ENCODE data around the gene CYGB. TPM values are rescaled to one million over a fixed set of nuclear protein-coding genes. Genes with fewer than 3 reads are reported as not detected.
A peak's percentile ranks its signal among the peaks of the same experiment; 100 is the strongest.

CYGB gene
- total and polyA plus RNA-seq, 9 of the 15 experiments (the other 6 are each of a cell fraction or from before 2014, with no cell fraction given) = 0.08 to 0.95 (median 0.18) TPM; not detected in 5

GRCh38 chr17:76585649-76586593, 48.4 kb upstream of the CYGB start, which contains the start of gene ST6GALNAC2:
TSS of gene ST6GALNAC2 (minus strand) at chr17:76585860. CDS start at chr17:76585808, 52 bp downstream.
- H2AFZ ChIP-seq (ENCODE audit: low read depth, low read length) = peak within 1 kb of the TSS; percentile 40; the same call in 1 of the 2 replicates
- ChIA-PET POLR2A (interaction anchor here (0.6 kb wide), 2 partner anchors 8 to 19 kb away, joined by 3 to 5 read pairs; no protein-coding TSS in a partner anchor), CTCF (ENCODE audit: low intra/inter-chr PET ratio) (no interaction called here)
- intact Hi-C loops (cut with micrococcal nuclease) (no loop called here), in situ Hi-C loops (cut with MboI) (no loop called here)
- no peaks in the 10 kb centered on the region for H3K36me3 ChIP-seq (ENCODE audit: control insufficient read depth, insufficient read depth, low read length)
- H3K4me3 ChIP-seq = peak within 1 kb of the TSS; percentile 13; the same call in 1 of the 2 replicates
- H3K9ac ChIP-seq (ENCODE audit: insufficient read depth in 1 of 2, low read depth in 2 of 2, low read length in 2 of 2) = peak within 1 kb of the TSS in 1 of 2 experiments; percentile 68; a peak in 3 of 4 replicates
- no peaks in the 10 kb centered on the region for H3K9me3 ChIP-seq (replicated peaks; ENCODE audit: control insufficient read depth, insufficient read depth, low read depth, low read length)
- TF ChIP-seq GABPA (tag; conservative IDR thresholded peaks at IDR 0.05; ENCODE audit: low read depth) = no peak
- no peak for TF ChIP-seq HNRNPLL (IDR thresholded peaks at IDR 0.05; ENCODE audit: low read depth, low read length, poor library complexity, severe bottlenecking)
- TF ChIP-seq ZBTB33 (CRISPR knock-in tag; IDR thresholded peaks at IDR 0.05) = peak; percentile 86
- H3K79me2 ChIP-seq (ENCODE audit: control insufficient read depth, insufficient read depth, low read length) = no peaks in the 10 kb centered on the region
- peaks cover 0 to 6% of the 10 kb centered on the region in 2 experiments; a peak in 2 of 5 replicates for H3K27me3 ChIP-seq (ENCODE audit: control insufficient read depth in 2 of 2, insufficient read depth in 2 of 2, low read length in 2 of 2)
- H3K4me2 ChIP-seq (ENCODE audit: insufficient read depth, low read length) = peak within 1 kb of the TSS; percentile 37
- no peaks in the 10 kb centered on the region for H4K20me1 ChIP-seq (replicated peaks; ENCODE audit: control insufficient read depth, insufficient read depth, low read length)
- DNase-seq (ENCODE audit: extremely low read depth in 1 of 4, low spot score in 3 of 4) (peak in 2 of 4 experiments; percentile 34 to 44), FAIRE-seq (no peak), ATAC-seq (peak; percentile 58)
- H3K27ac ChIP-seq (ENCODE audit: extremely low read depth, low read depth, low read length) = no peak within 1 kb of the TSS
- BruUV-seq (replicated peaks) = no TSS peak
- 52% methylated on average over 20 of the region's 84 CpGs for WGBS (ENCODE audit: insufficient coverage, low coverage, missing lambda C conversion rate)
- peaks cover 0 to 28% of the 10 kb centered on the region in 2 experiments; a peak in 3 of 5 replicates for H3K4me1 ChIP-seq (replicated peaks in 1 of 2; ENCODE audit: control insufficient read depth in 2 of 2, insufficient read depth in 2 of 2, low read length in 2 of 2)
- no peaks in the 10 kb centered on the region for H3K9me1 ChIP-seq (ENCODE audit: control insufficient read depth, insufficient read depth, low read length)

Data from K562 (cell line).